Measurements from ENCODE around the gene TSR3.

TSR3 gene

DNA sequence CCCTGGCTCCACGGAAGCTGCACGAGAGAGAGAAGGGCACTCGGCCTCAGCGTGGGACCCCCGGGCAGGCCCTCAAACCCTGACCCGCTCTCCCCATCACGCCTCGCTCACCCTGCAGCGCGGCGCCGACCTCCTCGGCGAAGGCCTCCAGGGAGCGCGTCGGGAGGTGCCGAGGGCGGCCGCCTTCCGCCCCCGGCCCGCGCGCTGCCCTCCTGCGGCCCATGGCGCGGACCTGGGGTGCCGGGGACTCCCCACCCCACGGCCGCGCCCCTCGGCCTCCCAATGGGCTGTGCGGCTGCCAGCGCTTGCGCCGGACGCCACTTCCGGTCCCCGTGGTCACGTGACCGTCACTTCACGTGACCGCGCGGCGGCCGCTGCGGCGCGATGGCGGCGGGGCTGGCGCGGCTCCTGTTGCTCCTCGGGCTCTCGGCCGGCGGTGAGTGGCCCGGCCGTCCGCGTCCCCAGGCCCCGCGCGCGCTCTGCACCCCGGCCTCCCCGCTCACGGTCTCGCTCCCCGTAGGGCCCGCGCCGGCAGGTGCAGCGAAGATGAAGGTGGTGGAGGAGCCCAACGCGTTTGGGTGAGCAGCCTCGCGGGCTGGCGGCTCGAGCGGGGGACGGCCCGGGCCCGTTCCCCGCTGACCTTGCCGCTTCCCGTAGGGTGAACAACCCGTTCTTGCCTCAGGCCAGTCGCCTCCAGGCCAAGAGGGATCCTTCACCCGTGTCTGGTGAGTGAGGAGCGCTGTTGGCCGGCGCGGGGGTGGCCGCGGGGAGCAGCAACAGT, at the start of gene TSR3, which contains the start of gene GNPTG:
TSS of gene TSR3 (minus strand) at position 297 of the 781 bp plus-strand sequence. CDS start at position 223, 74 bp downstream.
TSS of gene GNPTG (plus strand) at position 350 of the 781 bp plus-strand sequence. CDS start at position 385, 35 bp downstream.
- DNase-seq, result peak in 1 of 2 experiments; percentile 75

DNA sequence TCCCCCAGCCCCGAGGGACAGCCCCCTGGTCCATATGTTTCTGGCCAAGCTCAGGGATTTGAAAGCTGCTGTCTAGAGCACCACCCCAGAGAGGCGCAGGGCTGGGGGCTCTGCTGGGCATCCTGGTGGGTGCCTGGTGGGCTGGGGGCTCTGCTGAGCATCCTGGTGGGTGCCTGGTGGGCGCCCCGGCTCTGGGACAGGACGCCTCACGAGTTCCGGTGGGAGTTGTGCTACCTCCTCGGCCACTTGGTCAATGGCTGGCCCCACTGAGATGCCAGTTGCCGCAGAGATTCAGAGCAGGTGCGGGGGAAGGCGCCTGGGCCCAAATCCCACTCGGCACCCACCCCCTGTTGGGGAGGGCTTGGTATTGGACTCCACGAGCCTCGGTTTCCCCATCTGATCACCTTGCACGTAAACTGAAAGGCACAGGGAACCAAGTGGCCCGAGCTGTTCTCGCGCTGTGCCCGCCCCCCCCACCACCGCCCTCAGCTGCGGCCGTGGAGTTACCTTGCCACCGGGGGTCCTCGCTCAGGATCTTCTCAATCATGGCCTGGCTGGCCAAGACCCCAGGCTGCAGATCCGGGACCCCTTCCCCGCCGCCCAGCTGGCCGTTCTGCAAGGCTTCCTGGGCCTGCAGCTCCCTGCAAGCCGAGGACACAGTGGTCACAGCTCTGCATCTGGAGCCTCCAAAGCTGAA, 49.5 kb upstream of the TSR3 start:
- no peak for DNase-seq

DNA sequence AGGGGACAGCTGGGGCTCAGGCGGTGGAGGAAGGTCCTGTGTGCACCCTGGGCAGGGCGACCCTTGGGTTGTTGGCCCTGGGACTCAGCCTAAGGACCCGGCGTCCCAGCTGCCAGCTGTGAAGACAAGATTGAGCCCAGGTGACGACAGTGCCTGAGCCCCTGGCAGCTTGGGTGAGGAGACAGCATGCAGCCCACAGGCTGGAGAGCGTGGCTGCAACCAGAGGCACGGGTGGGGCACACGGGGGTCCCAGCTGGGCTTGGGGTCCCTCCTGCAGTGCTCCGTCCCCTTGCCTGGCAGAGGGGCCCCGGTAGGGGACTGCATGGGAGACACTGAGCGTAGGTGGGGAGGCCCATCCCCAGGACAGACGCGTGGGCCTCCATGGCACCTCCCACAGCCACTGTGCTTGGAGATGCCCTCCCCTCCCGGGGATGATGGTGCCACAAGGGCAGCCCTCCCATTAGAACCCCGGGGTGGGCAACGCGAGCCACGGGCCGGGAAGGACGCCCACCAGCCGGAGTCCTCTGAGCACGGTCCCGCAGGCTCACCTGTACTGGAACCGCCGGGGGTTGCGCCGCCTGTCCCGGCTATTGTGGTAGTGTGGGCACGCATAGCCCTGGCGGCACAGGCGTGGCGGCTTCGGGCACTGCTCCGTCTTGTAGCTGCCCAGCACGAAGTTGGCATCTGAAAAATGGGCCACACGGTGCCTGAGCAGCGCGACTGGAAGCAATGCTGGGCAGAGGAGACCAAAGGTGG, 47.3 kb upstream of the TSR3 start:
- DNase-seq, result no peak

DNA sequence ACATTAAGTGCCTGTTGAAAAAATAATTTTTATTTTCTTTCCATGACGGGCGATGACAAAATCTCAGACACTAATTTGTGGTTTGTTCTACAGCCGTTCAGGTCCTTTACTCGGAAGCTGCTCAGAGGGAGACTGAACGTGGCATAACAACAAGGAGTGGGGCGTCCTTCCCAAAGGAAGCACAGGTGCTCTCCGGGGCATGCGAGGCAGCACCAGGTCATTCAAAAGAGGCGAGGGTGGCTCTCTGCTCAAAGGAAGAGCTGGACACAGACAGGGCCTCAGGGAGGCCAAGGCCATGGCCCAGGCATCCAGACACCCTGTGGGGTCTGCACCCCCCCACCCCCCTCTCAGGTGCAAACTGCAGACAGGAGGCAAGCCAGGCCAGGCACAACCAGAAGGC, 46.7 kb upstream of the TSR3 start:
- no peak for DNase-seq

DNA sequence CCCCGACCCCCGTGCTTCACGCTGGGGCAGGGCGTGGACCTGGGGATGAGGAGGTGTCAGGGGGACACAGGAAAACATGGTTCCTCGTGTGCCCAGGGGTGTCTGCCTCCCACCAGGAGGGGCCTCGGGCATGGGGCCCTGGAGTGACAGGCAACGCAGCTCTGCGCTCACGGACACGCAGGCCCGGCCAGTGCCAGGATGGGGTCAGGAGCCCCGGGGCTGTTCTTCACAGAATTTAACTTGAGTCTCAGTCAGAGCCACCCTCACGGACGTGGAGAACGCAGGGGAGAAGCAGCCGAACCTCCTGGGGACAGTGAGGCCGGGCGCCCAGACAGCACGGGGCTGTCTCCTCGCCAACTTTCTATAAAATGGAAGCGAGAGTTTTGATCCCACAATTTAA, 46.1 kb upstream of the TSR3 start:
- no peak for DNase-seq

DNA sequence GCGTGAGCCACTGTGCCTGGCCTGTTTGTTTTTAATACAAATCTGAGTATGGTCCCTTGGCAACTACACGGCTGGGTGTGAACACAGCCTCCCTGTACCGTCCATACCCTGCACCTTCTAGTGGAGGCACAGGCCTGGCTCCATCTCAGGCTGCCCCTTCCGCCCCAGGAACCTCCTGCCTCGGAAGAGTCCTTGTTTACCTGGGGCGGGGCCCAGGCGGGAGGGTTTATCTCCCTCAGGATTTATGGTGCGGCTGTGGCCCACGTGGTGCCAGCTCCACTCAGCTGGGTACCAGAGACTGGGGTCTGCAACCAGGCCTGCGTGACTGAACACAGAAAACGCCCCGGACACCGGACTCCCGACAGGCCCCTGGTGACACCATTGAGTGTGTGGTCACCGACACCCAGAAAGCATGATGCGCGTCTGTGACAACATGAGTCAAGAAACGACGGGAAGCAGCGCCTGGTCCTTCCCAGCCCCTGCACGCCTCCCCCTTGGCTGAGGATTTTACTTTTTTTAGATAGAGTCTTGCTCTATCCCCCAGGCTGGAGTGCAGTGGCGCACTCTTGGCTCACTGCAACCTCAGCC, 43.9 kb upstream of the TSR3 start:
- no peak for DNase-seq

DNA sequence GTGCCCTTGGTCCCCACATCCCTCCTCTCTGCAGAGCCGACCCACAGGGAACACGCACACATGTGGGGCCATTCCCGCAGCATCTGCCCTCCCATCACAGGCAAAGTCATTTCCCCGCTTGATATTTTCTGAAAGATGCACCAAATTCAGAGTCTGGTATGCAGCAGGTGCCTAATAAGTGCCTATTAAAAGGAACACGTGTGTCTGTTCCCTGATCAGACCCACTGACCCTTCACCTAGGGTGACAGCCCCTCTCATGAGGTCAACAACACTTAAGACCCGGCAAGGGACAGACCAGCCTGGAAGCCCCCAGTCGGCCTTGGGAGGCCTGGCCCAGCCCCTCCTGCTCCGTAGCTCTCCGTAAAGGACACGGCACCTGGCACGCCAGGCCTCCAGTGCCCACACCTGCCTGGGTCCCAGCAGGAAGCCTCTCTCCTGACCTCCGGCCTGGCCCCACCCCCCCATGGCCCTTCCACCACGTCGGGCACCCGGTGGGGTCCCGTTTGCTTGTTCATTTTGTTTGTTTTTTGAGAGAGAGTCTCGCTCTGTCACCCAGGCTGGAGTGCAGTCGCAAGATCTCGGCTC, 42.8 kb upstream of the TSR3 start:
- no peak for DNase-seq

DNA sequence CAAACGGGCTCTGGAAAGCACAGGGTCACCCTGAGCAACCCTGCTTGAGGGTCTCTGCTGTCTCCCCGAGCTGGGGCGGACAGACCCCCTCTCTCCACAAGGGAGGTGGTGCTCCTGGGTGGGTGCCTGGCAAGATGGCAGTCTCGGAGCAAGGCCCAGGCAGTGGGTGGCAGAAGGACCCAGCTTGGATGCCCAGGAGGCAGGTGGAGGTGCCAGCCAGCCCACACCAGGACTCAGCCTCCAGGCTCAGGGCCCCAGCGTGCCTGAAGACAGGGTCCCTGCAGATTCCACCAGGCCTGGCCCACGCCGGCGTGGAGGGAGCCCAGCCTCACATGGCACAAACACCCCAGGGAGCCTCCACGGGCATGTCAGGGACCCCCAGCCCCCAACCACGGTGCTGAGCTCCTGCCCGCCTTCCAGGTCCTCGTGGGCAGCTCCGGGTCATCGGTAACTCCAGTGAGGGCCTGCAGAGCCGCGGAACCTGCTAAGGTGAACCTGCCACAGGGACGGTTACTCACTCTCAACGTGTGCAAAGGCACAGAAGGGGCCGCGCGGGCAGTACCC, 42.0 kb upstream of the TSR3 start:
- DNase-seq, result no peak

DNA sequence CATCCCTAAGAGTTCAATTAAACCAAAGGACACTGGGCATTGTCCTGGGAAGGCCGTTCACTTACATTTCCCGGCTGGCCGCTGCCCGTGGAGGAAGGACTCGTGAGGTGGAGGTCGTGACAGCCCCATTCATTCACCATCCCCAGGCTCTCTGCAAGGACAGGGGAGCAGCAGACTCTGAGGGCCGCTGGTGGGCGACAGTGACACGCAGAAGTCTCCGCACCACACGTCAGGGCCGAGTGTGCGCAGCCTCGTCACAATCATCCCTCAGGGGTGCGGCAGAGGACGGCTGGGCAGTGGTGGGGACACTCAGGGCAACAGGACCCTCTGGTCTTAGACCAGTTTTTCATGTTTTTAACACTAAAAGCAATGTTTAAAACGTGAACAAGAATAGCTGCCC, 41.1 kb upstream of the TSR3 start:
- DNase-seq, result no peak

DNA sequence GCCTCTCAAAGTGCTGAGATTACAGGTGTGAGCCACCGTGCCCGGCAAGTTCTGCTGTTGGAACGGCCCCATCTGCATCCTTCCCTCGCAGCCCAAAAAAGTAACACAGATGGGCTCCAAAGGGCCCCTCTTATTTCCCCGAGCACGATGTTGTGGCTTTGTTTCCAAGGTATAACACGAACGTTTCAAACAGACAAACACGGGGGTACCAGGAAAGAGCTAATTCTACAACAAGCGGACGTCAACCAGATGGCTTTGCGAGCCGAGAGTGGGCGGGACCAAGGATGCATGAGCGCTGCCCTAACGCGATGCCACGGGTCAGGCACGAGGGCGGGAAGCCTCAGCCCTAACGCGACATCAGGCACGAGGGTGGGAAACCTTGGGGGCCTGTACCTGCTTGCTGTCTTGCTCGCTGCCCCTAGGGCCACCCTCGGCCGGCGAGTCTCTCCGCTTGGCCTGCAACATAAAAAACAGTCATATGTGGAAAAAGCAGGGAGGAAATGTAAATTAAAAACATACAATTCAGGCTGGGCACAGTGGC, 38.6 kb upstream of the TSR3 start:
- DNase-seq, result no peak

DNA sequence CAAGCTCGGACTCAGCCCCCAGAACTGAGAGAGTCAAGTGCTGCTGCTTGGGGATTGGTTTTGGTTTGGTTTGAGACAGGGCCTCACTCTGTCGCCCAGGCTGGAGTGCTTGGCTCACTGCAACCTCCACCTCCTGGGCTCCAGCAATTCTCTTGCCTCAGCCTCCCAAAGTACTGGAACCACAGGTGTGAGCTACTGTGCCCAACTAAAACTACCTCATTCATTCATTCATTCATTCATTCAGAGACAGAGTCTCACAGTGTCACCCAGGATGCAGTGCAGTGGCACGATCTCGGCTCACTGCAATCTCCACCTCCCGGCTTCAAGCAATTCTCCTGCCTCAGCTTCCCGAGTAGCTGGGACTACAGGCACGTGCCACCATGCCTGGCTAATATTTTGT, 38.1 kb upstream of the TSR3 start:
- DNase-seq, result no peak

DNA sequence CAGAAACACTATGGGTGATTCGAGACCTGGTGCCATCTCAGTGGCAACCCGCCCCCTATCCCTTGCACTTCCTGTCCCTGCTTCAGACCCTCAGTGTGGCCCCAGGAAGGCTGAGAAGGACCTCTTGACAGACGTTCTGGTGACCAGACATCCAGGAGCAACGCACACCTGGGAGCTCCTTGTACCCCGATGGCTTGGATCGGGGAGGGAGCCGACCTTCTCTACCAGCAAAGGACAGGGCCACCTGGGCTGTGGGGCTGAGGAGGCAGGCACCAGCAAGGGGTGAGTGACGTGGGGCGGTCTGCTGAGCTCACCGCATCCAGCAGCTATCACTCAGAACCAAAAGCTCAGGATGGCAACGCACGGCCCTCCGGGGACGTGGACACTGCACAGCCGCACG, 35.7 kb upstream of the TSR3 start:
- no peak for DNase-seq

DNA sequence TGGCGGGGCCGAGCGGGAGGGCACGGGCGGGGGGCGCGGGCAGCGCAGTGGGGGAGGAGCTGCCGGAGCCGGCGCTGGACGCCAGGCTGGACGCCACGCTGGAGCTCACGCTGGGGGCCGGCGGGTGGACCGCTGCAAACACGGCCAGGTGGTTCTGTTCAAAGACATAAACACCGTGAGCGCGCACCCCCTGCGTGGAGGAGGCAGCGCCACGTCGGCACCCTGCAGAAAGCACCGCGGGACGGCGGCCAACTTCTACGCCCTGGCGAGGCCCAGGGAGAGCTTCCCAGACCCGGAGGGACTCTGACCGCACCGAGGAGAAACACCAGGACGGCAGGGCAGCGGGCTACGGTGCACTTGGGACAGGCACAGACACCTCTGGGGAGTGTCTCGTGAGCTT, 33.6 kb upstream of the TSR3 start:
- no peak for DNase-seq

DNA sequence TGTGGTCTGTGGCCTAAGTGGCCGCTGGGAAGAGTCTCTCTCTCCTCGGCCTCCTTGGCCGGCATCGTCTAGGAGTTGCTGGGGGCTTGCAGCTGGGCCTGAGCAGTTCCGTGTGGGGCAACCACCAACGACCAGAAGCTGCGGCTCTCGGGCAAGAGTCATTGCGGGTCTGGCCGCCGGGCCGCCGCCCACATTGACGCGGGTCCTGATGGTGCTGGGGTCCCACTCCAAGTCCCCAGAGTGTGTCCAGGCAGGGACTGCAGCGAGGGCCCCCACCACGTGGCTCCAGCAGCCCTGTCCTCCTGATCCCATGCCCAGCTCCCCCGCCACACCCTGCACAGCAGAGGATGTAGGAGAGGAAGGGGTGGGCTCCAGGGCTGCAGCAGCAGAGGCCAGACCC, 31.9 kb upstream of the TSR3 start:
- DNase-seq, result no peak

DNA sequence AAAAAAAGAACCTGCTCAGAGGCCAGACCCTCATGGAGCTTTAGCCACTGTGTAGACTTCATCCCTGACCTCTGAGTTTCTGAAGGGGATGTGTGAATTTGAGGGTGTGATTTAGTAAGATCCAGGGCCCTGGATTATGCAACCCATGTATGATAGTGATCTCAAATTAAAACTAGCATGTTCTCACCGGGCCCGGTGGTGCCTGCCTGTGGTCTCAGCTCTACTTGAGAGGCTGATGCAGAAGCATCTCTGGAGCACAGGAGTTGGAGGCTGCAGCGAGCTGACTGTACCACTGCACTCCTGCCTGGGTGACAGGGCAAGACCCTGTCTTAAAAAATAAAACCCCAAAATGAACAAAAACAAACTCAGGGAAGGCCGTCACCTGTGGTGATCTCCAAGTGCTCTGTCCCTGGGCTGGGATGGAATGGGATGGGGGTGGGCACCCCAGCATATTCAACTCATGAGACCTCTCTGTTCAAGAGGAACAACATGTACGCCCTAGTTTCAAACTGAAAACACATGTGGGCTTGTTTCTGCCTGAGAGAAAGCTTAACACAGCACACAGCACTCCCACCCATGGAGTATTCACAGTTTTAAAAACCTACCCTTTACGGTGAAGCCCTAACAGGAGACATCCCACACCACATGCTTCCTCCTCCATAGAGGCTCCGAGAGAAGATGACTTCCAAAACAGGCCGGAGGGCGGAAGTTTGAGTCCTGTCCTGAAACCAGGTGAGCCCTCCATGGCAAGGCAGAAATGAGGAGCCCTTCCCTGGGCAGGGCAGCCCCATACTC, 30.1 kb upstream of the TSR3 start:
- no peak for DNase-seq

DNA sequence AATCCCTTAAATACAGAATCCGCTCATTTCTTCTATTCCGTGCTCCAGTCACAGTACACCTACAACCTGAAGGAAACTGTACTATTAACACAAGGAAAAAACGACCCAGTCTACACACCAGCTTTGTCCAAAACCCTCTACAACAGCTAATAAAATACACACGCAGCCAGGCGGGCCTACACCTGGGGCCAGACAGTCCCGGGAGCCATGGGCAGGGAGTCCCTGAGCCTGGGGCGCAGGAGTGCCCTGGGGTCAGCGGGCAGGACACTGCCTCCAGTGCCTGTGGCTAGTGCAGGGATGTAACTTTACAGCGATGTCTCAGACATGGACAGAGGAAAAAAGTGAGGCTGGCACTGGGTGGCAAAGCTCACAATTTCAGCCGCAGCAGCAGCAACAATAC, 28.5 kb upstream of the TSR3 start:
- no peak for DNase-seq

DNA sequence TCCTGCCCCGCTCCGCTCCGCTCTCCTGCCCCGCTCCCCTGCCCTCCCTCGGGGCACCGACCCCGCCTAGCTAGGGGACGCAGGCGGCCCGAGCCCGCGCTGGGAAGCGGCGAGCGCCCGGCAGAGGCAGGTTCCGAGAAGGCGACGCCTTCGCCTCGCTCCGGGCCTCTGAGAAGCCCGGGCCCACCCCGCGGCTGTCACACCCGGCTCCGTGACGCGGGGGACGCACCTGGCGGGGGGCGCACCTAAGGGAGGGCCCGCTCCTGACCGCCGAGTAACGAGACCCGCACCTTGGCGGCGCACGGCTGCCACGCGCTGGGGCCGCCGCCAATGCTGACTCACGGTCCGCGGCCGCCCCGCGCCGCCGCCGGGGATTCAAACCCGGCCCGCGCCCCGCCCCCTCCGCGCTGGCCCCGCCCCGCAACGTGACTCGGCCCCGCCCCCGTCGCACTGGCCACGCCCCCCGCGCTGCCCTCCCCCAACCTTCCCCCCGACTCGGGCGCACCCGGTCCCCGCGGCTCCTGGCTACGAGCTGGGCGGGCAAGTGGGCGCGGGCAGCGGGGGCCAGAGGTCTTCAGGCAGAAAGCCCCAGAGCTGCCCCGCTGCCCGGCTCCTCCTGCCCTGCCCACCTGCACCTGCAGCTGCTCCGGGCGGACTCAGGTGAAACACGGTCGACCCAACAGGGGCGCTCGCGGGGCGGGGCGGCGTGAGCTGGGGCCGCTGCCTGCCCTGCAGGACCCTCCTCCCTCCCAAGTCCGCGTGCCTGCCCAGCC, 27.8 kb upstream of the TSR3 start:
- DNase-seq, result peak; percentile 15 to 66

DNA sequence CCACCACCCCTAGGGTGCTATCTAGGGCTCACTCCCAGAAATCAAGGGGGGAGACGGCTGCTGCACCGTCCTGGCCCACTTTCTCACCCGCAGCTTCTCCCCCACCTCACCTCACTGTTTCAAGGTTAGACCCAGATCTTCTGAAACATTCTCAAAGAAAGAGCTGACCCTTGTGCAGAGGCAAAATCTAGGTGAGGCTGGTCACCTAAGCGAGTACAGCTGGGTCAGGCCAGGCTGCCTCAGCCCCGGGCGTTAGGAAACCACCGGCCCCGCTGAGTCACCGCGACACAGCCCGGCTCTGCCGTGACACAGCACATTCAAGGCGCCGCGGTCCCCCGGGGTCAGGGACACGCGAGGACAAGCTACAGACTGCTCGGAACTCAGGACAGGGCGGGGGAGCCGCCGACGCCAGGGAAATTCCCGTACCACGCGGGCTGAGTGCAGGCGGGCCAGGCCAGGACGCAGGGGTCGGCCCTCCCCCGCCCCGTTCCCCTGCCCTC, 27.2 kb upstream of the TSR3 start:
- DNase-seq, result peak in 1 of 2 experiments; percentile 51

DNA sequence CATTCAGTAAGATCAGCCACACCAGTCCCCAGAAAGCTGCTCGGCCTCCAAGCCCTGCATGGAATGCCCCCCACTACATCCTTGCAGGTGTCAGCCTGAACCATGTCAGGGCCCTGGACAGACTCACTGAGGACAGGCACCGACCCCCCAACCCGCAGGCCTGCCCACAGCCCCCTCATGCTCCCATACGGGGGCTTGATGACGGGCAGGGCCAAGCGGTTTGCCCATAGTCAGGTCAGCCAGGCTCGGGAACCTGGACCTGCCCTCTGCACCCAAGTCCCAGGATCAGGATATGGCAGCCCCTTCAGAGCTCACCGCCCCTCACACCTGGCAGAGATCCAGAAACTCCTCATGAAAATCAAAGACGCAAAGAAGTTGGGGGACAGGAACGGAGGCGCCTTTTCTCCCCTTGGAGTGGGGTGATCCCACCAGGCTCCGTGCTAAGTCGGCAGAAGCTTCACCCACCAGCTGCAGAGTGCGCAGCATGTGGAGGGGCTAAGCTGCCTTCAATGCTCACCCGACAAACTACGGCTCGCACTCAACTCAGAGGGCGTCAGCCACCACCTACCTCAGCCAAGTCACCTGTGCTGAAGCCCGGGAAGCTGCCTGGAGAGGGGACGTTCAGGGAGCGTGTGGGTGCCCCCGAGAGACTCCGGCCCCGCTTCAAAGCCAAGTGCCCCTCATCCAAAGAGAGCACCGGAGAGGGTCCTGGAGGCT, 26.6 kb upstream of the TSR3 start:
- DNase-seq, result no peak
